ENCODE data around the gene NT5DC4. TPM values are rescaled to one million over a fixed set of nuclear protein-coding genes. Genes with fewer than 3 reads are reported as not detected.

NT5DC4 gene
- total RNA-seq, 4 donors from 2014 or later: not detected

GRCh38 chr2:112680666-112681101, 40.1 kb upstream of the NT5DC4 start:
- H3K4me3 ChIP-seq: no peak overlapping the region
- no peak for DNase-seq
- no peaks in the 10 kb centered on the region for H3K27me3 ChIP-seq
- H3K9me3 ChIP-seq: no peaks in the 10 kb centered on the region
- TF ChIP-seq CTCF (IDR thresholded peaks at IDR 0.05): no peak
- no peak for TF ChIP-seq POLR2A (IDR thresholded peaks at IDR 0.05)
- no peaks in the 10 kb centered on the region for H3K4me1 ChIP-seq
- intact Hi-C loops (cut with DNase I; ENCODE audit: low total_unique reads): no loop called here
- H3K36me3 ChIP-seq: no peaks in the 10 kb centered on the region
- no peak overlapping the region for H3K27ac ChIP-seq

GRCh38 chr2:112682101-112682500, 38.7 kb upstream of the NT5DC4 start:
- DNase-seq: no peak
- no peaks in the 10 kb centered on the region for H3K4me1 ChIP-seq
- H3K36me3 ChIP-seq: no peaks in the 10 kb centered on the region
- H3K9me3 ChIP-seq: no peaks in the 10 kb centered on the region
- H3K27ac ChIP-seq: no peak overlapping the region
- intact Hi-C loops (cut with DNase I; ENCODE audit: low total_unique reads): no loop called here
- TF ChIP-seq CTCF (IDR thresholded peaks at IDR 0.05) (no peak), POLR2A (IDR thresholded peaks at IDR 0.05) (no peak)
- no peaks in the 10 kb centered on the region for H3K27me3 ChIP-seq
- H3K4me3 ChIP-seq: no peak overlapping the region

GRCh38 chr2:112683550-112684414, 37.0 kb upstream of the NT5DC4 start:
- H3K9me3 ChIP-seq: no peaks in the 10 kb centered on the region
- no peaks in the 10 kb centered on the region for H3K27me3 ChIP-seq
- intact Hi-C loops (cut with DNase I; ENCODE audit: low total_unique reads): no loop called here
- no peak overlapping the region for H3K4me3 ChIP-seq
- no peak overlapping the region for H3K27ac ChIP-seq
- H3K36me3 ChIP-seq: no peaks in the 10 kb centered on the region
- no peak for TF ChIP-seq CTCF (IDR thresholded peaks at IDR 0.05)
- TF ChIP-seq POLR2A (IDR thresholded peaks at IDR 0.05): no peak
- no peaks in the 10 kb centered on the region for H3K4me1 ChIP-seq
- no peak for DNase-seq

GRCh38 chr2:112684415-112684775, 36.4 kb upstream of the NT5DC4 start:
- Histone ChIP-seq H3K27me3 (no peaks in the 10 kb centered on the region), H3K36me3 (no peaks in the 10 kb centered on the region), H3K4me3 (no peak overlapping the region), H3K9me3 (no peaks in the 10 kb centered on the region), H3K27ac (no peak overlapping the region), H3K4me1 (no peaks in the 10 kb centered on the region)
- DNase-seq: no peak
- intact Hi-C loops (cut with DNase I; ENCODE audit: low total_unique reads): no loop called here
- TF ChIP-seq CTCF (IDR thresholded peaks at IDR 0.05): no peak
- TF ChIP-seq POLR2A (IDR thresholded peaks at IDR 0.05): no peak

- Histone ChIP-seq H3K27ac (no peak overlapping the region), H3K4me3 (no peak overlapping the region), H3K36me3 (no peaks in the 10 kb centered on the region), H3K27me3 (no peaks in the 10 kb centered on the region), H3K4me1 (no peaks in the 10 kb centered on the region), H3K9me3 (no peaks in the 10 kb centered on the region)
- TF ChIP-seq POLR2A (IDR thresholded peaks at IDR 0.05) (no peak), CTCF (IDR thresholded peaks at IDR 0.05) (no peak)
- intact Hi-C loops (cut with DNase I; ENCODE audit: low total_unique reads): no loop called here
- no peak for DNase-seq
Observed at GRCh38 chr2:112685271-112685884, 35.4 kb upstream of the NT5DC4 start.

Measured in uterus (tissue), 4 donors.